OCI-LY3 (cell line): ENCODE results near the gene NAA10.

Source experiments
- H2AFZ ChIP-seq: fragments of 200-600, 300-600 bp; shearing (Covaris generic); 2 replicates; pipeline ENCODE4 v1.6.0; 2014; ENCODE audit warnings: antibody characterized with exemption, low read depth, low read length
- H3K27ac ChIP-seq: fragments of 200-600, 300-600 bp; sonication (generic); 2 replicates; pipeline ENCODE4 v1.5.1; 2014; ENCODE audit warnings: mild to moderate bottlenecking, low read length, moderate library complexity, mixed read lengths
- H3K27me3 ChIP-seq: fragments of 200-600, 300-600 bp; sonication (generic); 2 replicates; pipeline ENCODE4 v1.6.1; 2014; ENCODE audit warnings: low read depth, low read length, mixed read lengths
- H3K36me3 ChIP-seq: fragments of 200-600, 300-600 bp; sonication (generic); replicated peaks from 2 replicates; pipeline ENCODE3; 2014; ENCODE audit warnings: low read depth, low read length, mixed read lengths
- H3K4me1 ChIP-seq: fragments of 300-600, 200-600 bp; sonication (generic); 2 replicates; pipeline ENCODE4 v1.6.1; 2014; ENCODE audit warnings: low read length, mixed read lengths
- H3K4me2 ChIP-seq: fragments of 200-600, 300-600 bp; sonication (generic); 2 replicates; pipeline ENCODE4 v1.6.1; 2014; ENCODE audit warnings: low read length, mixed read lengths
- H3K4me3 ChIP-seq: fragments of 300-600, 200-600 bp; sonication (generic); 2 replicates; pipeline ENCODE4 v1.5.1; 2014; ENCODE audit warnings: antibody characterized with exemption, mild to moderate bottlenecking, low read length, moderate library complexity
- H3K79me2 ChIP-seq: fragments of 300-600, 200-600 bp; shearing (Covaris generic); 2 replicates; pipeline ENCODE4 v1.6.1; 2014; ENCODE audit warnings: mild to moderate bottlenecking, low read length, mixed read lengths
- H3K9ac ChIP-seq: fragments of 300-600, 200-600 bp; shearing (Covaris generic); 2 replicates; pipeline ENCODE4 v1.6.0; 2014; ENCODE audit warnings: mild to moderate bottlenecking, low read length, moderate library complexity
- H3K9me3 ChIP-seq: fragments of 200-600, 300-600 bp; shearing (Covaris generic); 2 replicates; pipeline ENCODE4 v1.6.1; 2014; ENCODE audit warnings: low read length, mixed read lengths; ENCODE audit not compliant: insufficient read depth
- H4K20me1 ChIP-seq: fragments of 200-600, 300-600 bp; sonication (generic); 2 replicates; pipeline ENCODE4 v1.6.1; 2016; ENCODE audit warnings: low read length, mixed read lengths; ENCODE audit not compliant: insufficient read depth
- EZH2phosphoT487 ChIP-seq: fragments of 200-600 bp; shearing (Covaris generic); IDR thresholded peaks from 2 replicates; pipeline ENCODE4 v1.6.1; 2018; ENCODE audit warnings: antibody characterized with exemption, mixed run types, low read depth
- TF ChIP-seq, protein P1 (sequence below): fragments of 200-600, 300-600 bp; sonication (generic); IDR thresholded peaks from 2 replicates; pipeline ENCODE4 v1.5.1; 2014; ENCODE audit warnings: antibody characterized with exemption, low read length, low read depth

The NAA10 gene

DNA sequence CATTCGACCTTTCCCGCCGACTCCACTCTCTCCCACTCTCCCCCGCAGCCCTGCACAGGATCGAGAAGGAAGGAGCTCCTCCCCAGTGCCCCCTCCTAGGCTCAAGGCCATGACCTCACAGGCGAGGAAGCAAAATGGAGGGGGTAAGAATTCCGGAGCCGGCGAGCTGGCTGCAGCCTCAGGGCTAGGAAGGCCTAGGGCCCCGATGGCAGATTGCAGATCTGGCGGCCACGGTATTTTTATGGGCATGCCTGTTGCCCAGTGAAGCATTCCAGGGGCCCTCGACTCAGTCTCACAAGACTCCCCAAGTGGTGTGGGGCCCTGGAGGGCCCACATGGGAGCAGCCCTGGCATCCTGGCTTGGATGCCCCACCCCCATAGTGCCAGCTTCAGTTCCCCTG lies 47.9 kb downstream of the NAA10 start:
- H3K9ac ChIP-seq = no peak overlapping the region
- peaks cover 4% of the 10 kb centered on the region; the same call in 1 of the 2 replicates for H4K20me1 ChIP-seq
- no peak overlapping the region for H2AFZ ChIP-seq
- H3K9me3 ChIP-seq = no peaks in the 10 kb centered on the region
- H3K79me2 ChIP-seq = no peaks in the 10 kb centered on the region
- H3K4me2 ChIP-seq = peak overlapping the region; percentile 81
- H3K36me3 ChIP-seq = no peaks in the 10 kb centered on the region
- peaks cover 68% of the 10 kb centered on the region for H3K4me1 ChIP-seq
- no peak overlapping the region for H3K27ac ChIP-seq
- TF ChIP-seq, protein P1, sequence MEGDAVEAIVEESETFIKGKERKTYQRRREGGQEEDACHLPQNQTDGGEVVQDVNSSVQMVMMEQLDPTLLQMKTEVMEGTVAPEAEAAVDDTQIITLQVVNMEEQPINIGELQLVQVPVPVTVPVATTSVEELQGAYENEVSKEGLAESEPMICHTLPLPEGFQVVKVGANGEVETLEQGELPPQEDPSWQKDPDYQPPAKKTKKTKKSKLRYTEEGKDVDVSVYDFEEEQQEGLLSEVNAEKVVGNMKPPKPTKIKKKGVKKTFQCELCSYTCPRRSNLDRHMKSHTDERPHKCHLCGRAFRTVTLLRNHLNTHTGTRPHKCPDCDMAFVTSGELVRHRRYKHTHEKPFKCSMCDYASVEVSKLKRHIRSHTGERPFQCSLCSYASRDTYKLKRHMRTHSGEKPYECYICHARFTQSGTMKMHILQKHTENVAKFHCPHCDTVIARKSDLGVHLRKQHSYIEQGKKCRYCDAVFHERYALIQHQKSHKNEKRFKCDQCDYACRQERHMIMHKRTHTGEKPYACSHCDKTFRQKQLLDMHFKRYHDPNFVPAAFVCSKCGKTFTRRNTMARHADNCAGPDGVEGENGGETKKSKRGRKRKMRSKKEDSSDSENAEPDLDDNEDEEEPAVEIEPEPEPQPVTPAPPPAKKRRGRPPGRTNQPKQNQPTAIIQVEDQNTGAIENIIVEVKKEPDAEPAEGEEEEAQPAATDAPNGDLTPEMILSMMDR = no peak
- no peak for TF ChIP-seq EZH2phosphoT487
- peaks cover 5% of the 10 kb centered on the region; the same call in 1 of the 2 replicates for H3K27me3 ChIP-seq
- H3K4me3 ChIP-seq = no peak overlapping the region

DNA sequence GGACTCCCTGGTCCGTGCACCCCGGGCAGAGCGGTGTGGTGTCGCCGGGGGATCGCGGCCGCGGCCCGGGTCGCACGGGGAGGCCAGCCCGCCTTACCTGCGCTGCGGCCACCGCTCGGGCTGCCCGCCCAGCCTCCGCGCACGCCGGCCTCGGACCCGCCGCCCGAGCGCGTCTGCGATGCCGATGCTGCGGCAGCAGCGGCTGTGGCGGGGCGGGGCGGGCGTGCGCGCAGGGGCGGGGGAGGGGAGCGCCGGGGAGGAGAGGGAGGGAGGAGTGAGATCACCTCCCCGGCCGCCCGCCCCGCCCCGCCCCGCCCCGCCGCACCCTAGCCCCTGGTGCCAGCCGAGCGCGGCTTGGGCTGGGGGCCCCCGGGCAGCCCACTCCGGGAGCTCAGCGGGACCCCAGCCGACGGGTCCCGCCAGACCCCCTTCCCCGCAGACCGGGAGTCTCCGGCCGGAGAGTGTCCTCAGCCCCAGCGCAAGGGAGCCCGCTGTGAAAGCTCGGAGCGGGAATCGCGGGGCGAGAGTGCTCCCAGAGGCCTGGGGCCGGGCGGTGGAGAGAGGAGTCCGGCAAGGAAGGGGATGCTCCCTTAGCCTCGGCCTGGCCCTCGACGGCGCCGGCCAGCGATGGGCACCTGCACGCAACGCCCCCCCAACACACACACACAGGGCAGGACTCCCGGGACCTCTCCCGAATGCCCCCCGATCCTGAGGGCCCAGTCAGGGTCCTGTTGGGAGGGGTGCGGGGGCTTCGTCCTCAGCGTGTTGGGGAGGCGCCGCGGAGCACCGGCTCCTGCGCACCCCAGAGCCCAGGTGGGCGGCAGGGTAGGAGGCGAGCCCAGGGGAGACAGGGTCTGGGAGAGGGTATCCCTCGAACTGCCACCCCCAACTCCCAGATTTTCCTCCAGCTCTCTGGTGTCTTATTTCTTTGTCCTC lies 48.6 kb downstream of the NAA10 start, which contains the start of gene L1CAM:
Gene L1CAM (minus strand): TSS at position 206 of the 936 bp plus-strand sequence. CDS start 10,337 bp downstream, outside the sequence.
- H3K79me2 ChIP-seq = no peaks in the 10 kb centered on the region
- no peak within 1 kb of the TSS for H2AFZ ChIP-seq
- peak within 1 kb of the TSS; percentile 81 for H3K4me2 ChIP-seq
- no peaks in the 10 kb centered on the region for H3K36me3 ChIP-seq
- peak within 1 kb of the TSS; percentile 79 for H3K4me3 ChIP-seq
- H3K9me3 ChIP-seq = no peaks in the 10 kb centered on the region
- no peak within 1 kb of the TSS for H3K27ac ChIP-seq
- H4K20me1 ChIP-seq = peaks cover 10% of the 10 kb centered on the region; the same call in 1 of the 2 replicates
- peaks cover 5% of the 10 kb centered on the region; the same call in 1 of the 2 replicates for H3K27me3 ChIP-seq
- peak within 1 kb of the TSS; percentile 63 for H3K9ac ChIP-seq
- no peak for TF ChIP-seq EZH2phosphoT487
- TF ChIP-seq, protein P1 = no peak
- H3K4me1 ChIP-seq = peaks cover 65% of the 10 kb centered on the region

DNA sequence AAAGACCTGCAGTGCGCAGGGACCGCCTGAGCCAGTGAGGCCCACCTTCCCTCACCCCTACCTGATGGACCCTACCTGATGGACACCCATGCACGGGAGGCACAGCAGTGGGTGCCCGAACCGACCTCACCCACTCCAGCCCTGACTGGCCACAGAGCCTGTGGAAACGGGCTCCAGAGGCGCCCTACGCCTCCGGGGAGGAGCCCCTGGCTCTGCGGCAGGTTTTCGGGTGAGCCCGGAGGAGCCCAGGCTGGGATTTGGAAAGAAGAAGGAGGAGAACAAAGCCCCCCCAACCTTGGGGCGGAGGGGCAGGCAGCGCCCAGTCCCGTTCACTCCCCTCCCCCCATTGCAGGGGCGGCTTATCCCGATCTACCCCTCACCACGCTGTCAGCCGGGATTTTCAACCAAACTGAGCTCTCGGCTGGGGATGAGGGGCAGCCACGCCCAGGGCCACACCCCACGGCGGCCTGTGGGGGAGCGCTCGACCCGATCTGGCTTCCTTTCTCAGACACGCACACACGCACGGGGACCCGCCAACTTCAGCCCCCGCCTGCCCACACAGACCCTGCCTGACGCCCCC lies 49.5 kb downstream of the NAA10 start:
- Histone ChIP-seq H3K4me1 (peaks cover 65% of the 10 kb centered on the region), H3K27ac (no peak overlapping the region), H3K36me3 (no peaks in the 10 kb centered on the region), H3K9ac (peak overlapping the region; percentile 63), H3K9me3 (no peaks in the 10 kb centered on the region), H3K79me2 (no peaks in the 10 kb centered on the region), H3K27me3 (peaks cover 5% of the 10 kb centered on the region; the same call in 1 of the 2 replicates), H4K20me1 (peaks cover 10% of the 10 kb centered on the region; the same call in 1 of the 2 replicates), H3K4me2 (peak overlapping the region; percentile 76), H3K4me3 (peak overlapping the region; percentile 79), H2AFZ (no peak overlapping the region)
- no peak for TF ChIP-seq EZH2phosphoT487
- TF ChIP-seq, protein P1 = no peak

DNA sequence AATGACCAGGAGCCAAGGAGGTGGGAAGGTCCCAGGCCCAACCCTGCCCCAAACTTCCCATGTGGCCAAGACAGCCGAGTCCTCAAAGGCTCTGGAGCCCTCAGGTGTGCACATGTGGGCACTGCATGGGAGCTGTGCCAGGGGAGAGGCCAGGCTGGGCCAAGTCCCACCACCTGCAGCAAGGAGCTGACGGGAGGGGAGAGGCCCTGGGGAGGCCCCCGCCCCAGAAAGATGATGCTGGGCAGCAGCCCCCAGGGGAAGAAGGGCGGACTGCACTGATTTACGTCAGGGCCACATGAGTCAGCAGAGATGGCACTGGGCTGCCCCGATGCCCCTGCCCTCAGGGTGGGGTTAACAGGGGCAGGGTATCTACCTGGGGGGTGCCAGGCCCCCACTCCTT lies 50.2 kb downstream of the NAA10 start:
- H4K20me1 ChIP-seq = peaks cover 10% of the 10 kb centered on the region; the same call in 1 of the 2 replicates

More for the DNA sequence above, 50.2 kb downstream of the NAA10 start:
- Histone ChIP-seq H3K4me2 (peak overlapping the region; percentile 76), H3K79me2 (no peaks in the 10 kb centered on the region), H2AFZ (no peak overlapping the region), H3K9me3 (no peaks in the 10 kb centered on the region), H3K9ac (peak overlapping the region; percentile 63; the same call in 1 of the 2 replicates), H3K27ac (no peak overlapping the region), H3K4me1 (peaks cover 67% of the 10 kb centered on the region), H3K27me3 (peaks cover 5% of the 10 kb centered on the region; the same call in 1 of the 2 replicates), H3K4me3 (peak overlapping the region; percentile 79), H3K36me3 (no peaks in the 10 kb centered on the region)
- TF ChIP-seq EZH2phosphoT487 = no peak
- TF ChIP-seq, protein P1 = peak; percentile 47
